HG02763 (cell line): ENCODE data around the gene TSPAN16.
A peak's percentile ranks its signal among the peaks of the same experiment; 100 is the strongest.
"Not testable (repeated sequence)": the region's sequence is repeated elsewhere in the genome, so short reads cannot be mapped to it uniquely, and the experiment has no call there.

Experiments
- ATAC-seq: cut with Tn5 transposase; IDR thresholded peaks from one replicate; pipeline ENCODE4 v1.9.1; 2021; ENCODE audit warnings: mild to moderate bottlenecking, moderate library complexity; ENCODE audit not compliant: unreplicated experiment

TSPAN16 gene

GRCh38 chr19:11306337-11306736 is 10.4 kb downstream of the TSPAN16 start:
- ATAC-seq: no peak

- ATAC-seq: not testable (repeated sequence)
Measured at GRCh38 chr19:11320278-11320995, 24.5 kb downstream of the TSPAN16 start.

DNA sequence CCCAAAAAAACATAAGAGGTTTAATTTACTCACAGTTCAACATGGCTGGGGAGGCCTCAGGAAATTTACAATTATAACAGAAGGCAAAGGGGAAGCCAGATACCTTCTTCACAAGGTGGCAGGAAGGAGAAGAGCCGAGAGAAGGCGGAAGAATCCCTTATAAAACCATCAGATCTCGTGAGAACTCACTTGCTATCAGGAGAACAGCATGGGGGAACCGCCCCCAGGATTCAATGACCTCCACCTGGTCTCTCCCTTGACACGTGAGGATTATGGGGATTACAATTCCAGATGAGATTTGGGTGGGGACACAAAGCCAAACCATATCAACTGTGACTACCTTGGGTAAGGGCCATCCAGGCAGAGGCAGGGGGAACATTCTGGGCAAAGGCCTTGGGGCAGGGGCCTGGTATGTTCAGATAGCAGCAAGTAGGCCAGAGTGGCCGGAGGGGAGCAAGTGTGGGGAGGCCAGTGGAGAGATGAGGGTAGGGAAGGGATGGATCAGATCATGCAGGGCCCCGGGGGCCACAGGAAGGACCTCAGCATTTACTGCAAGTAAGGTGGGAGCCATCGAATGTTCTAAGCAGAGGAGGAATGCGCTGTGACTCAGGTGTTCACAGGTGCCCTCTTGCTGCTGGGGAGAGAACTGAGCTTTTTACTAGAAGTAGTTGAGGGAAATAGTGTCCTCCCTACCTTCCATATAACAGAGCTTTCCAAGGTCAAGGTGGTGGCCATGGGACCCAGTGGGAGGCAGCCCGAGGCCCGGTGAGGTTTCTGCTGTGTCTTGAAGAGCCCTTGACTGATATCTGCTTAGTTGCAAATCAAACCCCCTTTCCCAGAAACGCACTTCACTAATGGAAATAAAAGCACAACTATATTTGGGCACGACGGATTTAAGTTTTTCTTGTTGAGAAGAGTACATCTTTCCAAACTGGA is 25.5 kb downstream of the TSPAN16 start:
- ATAC-seq: no peak

GRCh38 chr19:11322269-11323024 is 26.5 kb downstream of the TSPAN16 start:
- no peak for ATAC-seq

DNA sequence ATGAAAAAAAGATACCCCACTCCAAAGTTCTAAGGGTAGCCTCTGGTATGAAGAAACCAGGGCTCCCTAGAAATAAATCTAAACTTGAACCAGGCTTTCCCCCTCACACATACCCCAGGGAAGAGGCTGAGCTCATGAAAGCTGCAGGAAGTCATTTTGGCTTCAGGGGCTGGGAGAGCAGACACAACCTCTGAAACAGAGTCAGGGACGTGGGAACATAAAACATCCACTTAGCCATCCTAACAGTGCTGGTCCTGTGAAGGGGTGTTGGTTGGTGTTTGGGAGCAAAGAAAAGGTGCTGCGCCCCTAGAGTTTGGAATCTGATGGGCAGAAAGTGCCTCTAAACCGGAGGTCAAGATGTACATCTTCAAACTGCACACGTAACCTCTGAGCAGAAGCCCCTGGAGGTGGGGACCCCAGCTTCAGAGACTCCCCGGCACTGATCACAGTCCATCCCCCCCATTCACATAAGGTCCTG is 27.7 kb downstream of the TSPAN16 start:
- ATAC-seq: no peak

DNA sequence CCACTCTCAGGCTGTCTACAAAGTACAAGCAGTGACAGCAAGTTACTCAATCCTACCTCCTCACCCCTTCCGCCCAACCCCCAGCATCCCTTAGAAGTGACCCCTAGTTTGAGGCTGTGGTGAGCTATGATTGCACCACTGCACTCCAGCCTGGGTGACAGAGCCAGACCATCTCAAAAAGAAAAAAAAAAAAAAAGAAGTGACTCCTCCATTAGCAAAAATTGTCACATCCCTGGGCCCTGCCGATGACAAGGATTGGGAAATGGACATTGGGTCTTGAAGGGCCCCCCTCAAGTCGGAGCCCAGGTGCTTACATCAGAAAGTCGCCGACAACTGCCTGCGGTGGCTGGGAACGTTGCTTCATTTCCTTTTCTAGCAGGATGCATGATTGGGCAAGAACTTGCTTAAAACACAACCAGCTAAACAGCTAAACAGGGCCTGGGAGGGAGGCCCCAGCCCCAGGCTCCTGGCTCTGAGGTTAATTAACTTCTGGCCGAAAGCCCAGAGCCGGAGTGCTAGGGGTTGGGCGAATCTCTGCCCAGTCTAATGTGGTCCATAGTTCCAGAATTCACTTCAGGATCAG is 28.2 kb downstream of the TSPAN16 start:
- no peak for ATAC-seq

DNA sequence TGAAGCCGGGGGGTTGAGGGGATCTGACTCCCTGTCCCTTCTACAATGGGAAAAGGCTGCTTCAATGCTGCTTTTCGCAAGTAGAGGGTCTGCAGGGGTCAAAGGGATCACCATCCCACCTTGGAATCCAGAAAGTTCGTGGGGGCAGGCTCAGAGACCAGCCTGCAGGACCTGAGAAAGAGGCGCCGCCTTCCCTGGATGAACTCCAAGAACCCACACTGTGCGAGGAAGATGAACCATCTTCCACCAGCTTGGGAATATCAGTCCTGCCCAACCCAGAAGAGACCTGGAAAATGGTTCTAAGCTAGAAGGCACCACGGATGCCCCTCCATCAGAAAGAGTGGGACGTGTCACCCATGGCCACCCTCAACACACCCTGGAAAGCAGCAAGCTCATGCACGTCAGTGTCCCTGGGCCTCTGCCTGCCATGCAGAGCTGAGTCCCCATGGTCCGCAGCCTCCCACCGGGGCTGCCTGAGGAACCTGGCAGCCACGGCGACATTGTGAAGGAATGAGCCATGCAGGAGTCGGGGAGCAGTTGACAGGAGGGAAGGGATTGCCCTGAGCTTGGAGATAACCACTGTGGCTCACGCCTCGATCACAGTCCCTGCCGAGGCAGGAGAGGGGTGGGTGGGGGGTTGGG is 28.9 kb downstream of the TSPAN16 start:
- no peak for ATAC-seq

- no peak for ATAC-seq
Measured at GRCh38 chr19:11325544-11325943, 29.6 kb downstream of the TSPAN16 start.

DNA sequence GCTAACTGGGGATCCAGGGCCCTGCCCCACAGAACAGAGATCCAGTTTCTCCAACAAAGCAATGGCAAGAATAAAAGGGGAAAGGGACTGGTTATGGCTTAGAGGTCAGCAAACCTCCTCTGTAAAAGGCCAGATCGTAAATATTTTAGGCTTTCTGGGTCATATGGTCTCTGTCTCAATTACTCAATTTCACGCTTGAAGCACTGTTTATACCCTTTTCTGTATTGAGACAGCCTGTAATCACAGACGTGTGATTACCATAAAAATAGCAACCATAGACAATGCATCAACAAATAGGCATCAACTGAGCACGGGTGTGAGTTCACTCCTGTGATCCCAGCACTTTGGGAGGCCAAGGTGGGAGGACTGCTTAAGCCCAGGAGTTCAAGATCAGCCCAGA is 34.2 kb downstream of the TSPAN16 start:
- ATAC-seq: no peak

DNA sequence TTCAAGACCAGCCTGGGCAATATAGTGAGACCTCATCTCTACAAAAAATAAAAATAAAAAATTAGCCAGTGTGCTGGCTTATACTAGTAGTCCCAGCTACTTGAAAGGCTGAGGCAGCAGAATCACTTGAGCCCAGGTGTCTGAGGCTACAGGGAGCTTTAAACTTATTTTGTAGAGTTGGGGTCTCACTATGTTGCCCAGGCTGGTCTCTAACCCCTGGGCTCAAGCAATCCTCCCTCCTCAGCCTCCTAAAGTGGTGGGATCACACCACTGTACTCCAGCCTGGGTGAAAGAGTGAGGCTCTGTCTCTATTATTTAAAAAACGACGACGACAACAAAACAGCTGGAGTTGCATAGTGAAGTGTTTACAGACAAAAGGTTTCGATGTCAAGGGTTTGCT is 35.5 kb downstream of the TSPAN16 start:
- no peak for ATAC-seq

DNA sequence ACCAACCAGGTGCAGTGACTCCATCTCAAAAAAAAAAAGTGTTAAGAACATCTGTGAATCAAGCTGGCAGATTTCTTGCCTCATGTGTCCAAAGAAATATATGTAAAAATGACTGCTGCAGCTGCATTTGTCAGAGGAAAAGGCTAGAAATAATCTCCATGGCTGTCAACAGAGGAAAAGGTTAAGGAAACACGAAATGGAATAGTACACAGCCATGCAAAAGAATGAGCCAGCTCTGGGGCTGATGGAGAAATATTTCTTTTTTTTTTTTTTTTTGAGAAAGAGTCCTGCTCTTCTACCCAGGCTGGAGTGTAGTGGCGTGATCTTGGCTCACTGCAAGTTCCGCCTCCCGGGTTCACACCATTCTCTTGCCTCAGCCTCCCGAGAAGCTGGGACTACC is 36.9 kb downstream of the TSPAN16 start:
- ATAC-seq: no peak

DNA sequence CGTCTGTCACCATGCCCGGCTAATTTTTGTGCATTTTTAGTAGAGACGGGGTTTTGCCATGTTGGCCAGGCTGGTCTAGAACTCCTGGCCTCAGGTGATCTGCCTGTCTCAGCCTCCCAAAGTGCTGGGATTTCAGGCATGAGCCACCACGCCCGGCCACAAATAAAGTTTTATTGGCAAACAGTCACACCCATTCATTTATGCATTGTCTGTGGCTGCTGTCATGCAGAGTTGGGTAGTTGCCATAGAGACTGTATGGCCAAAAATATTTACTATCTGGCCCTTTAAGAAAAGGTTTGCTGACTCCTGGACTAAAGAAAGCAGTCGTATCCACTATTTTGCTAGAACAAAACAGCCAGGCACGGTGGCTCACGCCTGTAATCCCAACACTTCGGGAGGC is 37.9 kb downstream of the TSPAN16 start:
- ATAC-seq: not testable (repeated sequence)

DNA sequence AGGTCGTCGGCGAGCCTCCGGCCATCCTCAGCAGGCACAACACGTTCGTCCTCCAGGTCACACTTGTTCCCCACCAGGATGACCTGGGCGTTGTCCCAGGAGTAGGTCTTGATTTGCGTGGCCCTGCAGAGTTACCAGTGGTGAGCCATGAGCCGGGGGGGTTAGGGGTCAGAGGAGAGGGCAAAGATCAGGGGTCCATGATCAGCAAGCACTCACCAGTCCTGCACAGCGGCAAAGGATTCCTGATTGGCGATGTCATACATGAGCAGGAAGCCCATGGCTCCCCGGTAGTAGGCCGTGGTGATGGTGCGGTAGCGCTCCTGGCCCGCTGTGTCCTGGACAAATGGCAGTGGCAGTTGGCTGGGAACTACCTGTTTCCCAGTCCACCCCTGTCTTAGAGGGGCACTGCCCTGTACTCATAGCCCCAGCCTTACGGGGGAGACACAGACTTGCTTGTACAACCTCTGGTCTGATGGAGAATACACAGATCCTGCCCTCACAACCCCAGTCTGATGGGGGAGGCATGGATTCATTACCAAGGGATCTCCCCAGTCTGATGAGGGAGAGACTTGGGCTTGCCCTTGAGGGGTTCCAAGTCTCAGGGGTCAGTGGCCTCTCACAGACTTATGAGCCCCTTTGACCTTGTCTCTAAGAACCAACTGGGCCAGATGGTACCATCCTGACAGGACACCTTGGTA is 39.6 kb downstream of the TSPAN16 start:
- no peak for ATAC-seq

DNA sequence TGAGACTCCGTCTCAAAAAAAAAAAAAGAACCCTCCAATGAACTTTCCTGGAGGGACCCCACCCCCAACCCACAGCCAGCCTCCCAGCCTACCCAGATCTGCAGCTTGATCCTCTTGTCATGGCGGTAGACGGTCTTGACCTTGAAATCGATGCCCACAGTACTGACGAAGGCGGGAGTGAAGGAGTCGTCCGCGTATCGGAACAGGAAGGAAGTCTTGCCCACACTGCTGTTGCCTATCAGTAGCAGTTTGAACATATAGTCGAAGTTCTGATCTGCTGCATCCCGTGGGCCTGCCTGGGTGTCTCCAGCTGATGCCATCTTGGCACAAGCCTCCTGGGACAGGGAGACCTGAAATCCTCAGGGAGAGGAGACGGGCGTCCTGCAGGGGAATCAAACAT is 41.1 kb downstream of the TSPAN16 start:
- ATAC-seq: no peak

- no peak for ATAC-seq
Measured at GRCh38 chr19:11338121-11338520, 42.2 kb downstream of the TSPAN16 start.

- ATAC-seq: no peak
Measured at GRCh38 chr19:11338569-11339253, 42.8 kb downstream of the TSPAN16 start.

DNA sequence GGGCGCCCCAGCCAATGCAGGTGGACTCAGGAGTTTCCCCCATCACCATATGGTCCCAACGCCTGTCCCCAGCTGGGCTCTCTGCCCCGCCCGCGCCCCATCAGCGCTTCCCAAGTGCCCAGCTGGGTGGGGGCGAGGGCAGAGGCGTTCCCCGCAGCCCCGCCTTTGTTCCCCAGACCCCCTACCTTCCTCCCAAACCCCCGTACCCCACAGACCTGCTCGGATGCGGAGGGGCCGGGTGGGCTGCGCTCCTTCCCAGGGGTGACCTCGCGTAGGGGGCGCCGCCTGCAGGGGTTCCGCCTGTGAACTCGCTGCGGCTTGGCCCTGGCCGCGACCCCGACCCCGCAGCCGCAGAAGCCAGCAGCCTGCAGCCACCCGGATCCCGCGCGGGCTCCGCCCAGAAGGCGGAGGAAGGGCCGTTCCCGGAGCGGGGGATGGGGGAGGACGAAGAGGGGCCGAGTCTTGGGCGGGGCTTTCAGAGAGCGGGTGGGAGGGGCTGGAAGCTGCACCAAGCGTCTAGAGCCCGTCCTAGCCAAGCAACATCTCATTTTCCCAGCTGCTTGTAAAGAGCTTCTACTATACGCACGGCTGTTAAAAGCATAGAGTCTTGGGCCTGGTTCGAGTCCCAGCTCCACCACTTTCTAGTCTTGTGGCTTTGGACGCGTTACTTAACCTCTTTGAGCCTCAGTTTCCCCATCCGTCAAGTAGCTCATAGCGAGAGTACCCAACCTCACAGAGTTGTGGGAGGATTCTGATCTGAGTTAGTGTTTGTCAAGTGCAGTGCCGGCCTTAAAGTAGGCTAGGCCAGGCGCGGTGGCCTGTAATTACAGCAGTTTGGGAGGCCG is 43.5 kb downstream of the TSPAN16 start, which contains the start of gene RAB3D:
RAB3D (minus strand) TSS at position 404 of the 845 bp plus-strand sequence. CDS start 2,258 bp downstream, outside the sequence.
- ATAC-seq: peak; percentile 81

- ATAC-seq: not testable (repeated sequence)
Measured at GRCh38 chr19:11340099-11340467, 44.1 kb downstream of the TSPAN16 start.
